Pulmonary artery endothelial cell (primary cell): ENCODE results near the gene PET117. TPM values are rescaled to one million over a fixed set of nuclear protein-coding genes. Genes with fewer than 3 reads are reported as not detected.
"Not testable (repeated sequence)": the region's sequence is repeated elsewhere in the genome, so short reads cannot be mapped to it uniquely, and the experiment has no call there.

ENCODE experiments used
- DNase-seq: peaks from one replicate; pipeline ENCODE4 v3.0.0-alpha.2; 2011; ENCODE audit warnings: low read depth, low spot score
- total RNA-seq: library from RNA; depleted of rRNA; stranded (reverse); fragments of >200 nt; gene quantifications from 2 replicates; pipeline ENCODE4 v1.2.3, GENCODE V29; 2014

The PET117 gene
- total RNA-seq, 1 donor from 2014 or later, result 10.2 TPM

- DNase-seq, result no peak
These were observed 18.4 kb downstream of the PET117 start for GRCh38 chr20:18156045-18156444.

GRCh38 chr20:18164356-18164755, 26.7 kb downstream of the PET117 start:
- no peak for DNase-seq

GRCh38 chr20:18165553-18165952, 27.9 kb downstream of the PET117 start:
- no peak for DNase-seq

GRCh38 chr20:18166241-18166881, 28.7 kb downstream of the PET117 start:
- no peak for DNase-seq

- DNase-seq, result no peak
These were observed 29.3 kb downstream of the PET117 start for GRCh38 chr20:18166950-18167349.

- DNase-seq, result no peak
These were observed 34.7 kb downstream of the PET117 start for GRCh38 chr20:18172379-18172778.

GRCh38 chr20:18174906-18175683, 37.4 kb downstream of the PET117 start:
- DNase-seq, result no peak

- DNase-seq, result no peak
These were observed 38.7 kb downstream of the PET117 start for GRCh38 chr20:18176318-18176785.

GRCh38 chr20:18180366-18180765, 42.7 kb downstream of the PET117 start:
- not testable (repeated sequence) for DNase-seq

GRCh38 chr20:18180815-18181214, 43.2 kb downstream of the PET117 start:
- no peak for DNase-seq

GRCh38 chr20:18187020-18187419, 49.4 kb downstream of the PET117 start:
- no peak for DNase-seq

- DNase-seq, result no peak
These were observed 50.8 kb downstream of the PET117 start for GRCh38 chr20:18188434-18188833.

GRCh38 chr20:18190338-18191233, 52.9 kb downstream of the PET117 start:
- DNase-seq, result no peak

- DNase-seq, result no peak
These were observed 53.6 kb downstream of the PET117 start for GRCh38 chr20:18191306-18191705.

Other genes with a start within 250 kb of the PET117 start
- gene SNX5, start 169.1 kb upstream of the PET117 start, total RNA-seq, result 111 and 123 TPM in 2 replicates
- gene MGME1, start 168.8 kb upstream of the PET117 start, total RNA-seq, result 10.4 and 14.0 TPM in 2 replicates
- not detected in 2 replicates for gene OVOL2, start 79.9 kb upstream of the PET117 start, total RNA-seq
- 10.4 and 11.5 TPM in 2 replicates for gene KAT14, start within 50 bp of the PET117 start, total RNA-seq
- 16.2 and 16.7 TPM in 2 replicates for gene ZNF133, start 150.7 kb downstream of the PET117 start, total RNA-seq